Lung (tissue), 12 donors: ENCODE data around the gene KIF1A. TPM values are rescaled to one million over a fixed set of nuclear protein-coding genes. Genes with fewer than 3 reads are reported as not detected.
"Not testable (repeated sequence)": the region's sequence is repeated elsewhere in the genome, so short reads cannot be mapped to it uniquely, and the experiment has no call there.

ENCODE experiments used
- ATAC-seq: fragments of 200-7000 bp; cut with Tn5 transposase; one replicate; pipeline ENCODE4 v1.9.1; 2020; ENCODE audit warnings: moderate number of reproducible peaks; ENCODE audit not compliant: insufficient read depth, low FRiP score
- DNase-seq, 3 donors: peaks; one replicate each; pipeline ENCODE4 v3.0.0-alpha.2; 2013 to 2017
- H3K27ac ChIP-seq, 2 donors: one replicate each; pipeline ENCODE4 v1.5.1; 2013; ENCODE audit warnings: mild to moderate bottlenecking in 2 of 2, moderate library complexity in 2 of 2, control low read depth in 1 of 2, inconsistent platforms in 1 of 2, low read depth in 1 of 2, low read length in 1 of 2
- H3K27me3 ChIP-seq, 3 donors: one replicate each; pipeline ENCODE4 v1.5.1; 2013; ENCODE audit warnings: low read length in 2 of 3; ENCODE audit not compliant: control insufficient read depth in 3 of 3, insufficient read depth in 3 of 3
- H3K36me3 ChIP-seq, 4 donors: one replicate each; pipeline ENCODE4 v1.5.1; 2013; ENCODE audit warnings: low read length in 4 of 4, mild to moderate bottlenecking in 1 of 4, moderate library complexity in 1 of 4; ENCODE audit not compliant: control insufficient read depth in 4 of 4, insufficient read depth in 4 of 4
- H3K4me1 ChIP-seq, 5 donors: one replicate each; pipeline ENCODE4 v1.5.1; 2013; ENCODE audit warnings: low read length in 5 of 5, mild to moderate bottlenecking in 2 of 5, moderate library complexity in 1 of 5; ENCODE audit not compliant: control insufficient read depth in 5 of 5, insufficient read depth in 5 of 5
- H3K4me3 ChIP-seq: one replicate; pipeline ENCODE4 v1.5.1; 2013; ENCODE audit warnings: mild to moderate bottlenecking, control low read depth, moderate library complexity
- H3K9ac ChIP-seq, 2 donors: one replicate each; pipeline ENCODE4 v1.5.1; 2013; ENCODE audit warnings: low read length in 2 of 2, control low read depth in 1 of 2; ENCODE audit not compliant: insufficient read depth in 1 of 2
- H3K9me3 ChIP-seq, 4 donors: one replicate each; pipeline ENCODE4 v1.5.1; 2013; ENCODE audit warnings: low read length in 3 of 4, mild to moderate bottlenecking in 1 of 4, moderate library complexity in 1 of 4; ENCODE audit not compliant: control insufficient read depth in 4 of 4, insufficient read depth in 3 of 4
- WGBS, 2 donors: extraction: QIAGEN DNeasy Blood & Tissue Kit; methylation state at CpG; one replicate each; pipeline ENCODE4 v1.1.7; 2013; 5-methylcytosine and 5-hydroxymethylcytosine counted together
- polyA plus RNA-seq, 2 donors: library from polyadenylated mRNA; stranded (reverse); fragments of 200-250 nt; gene quantifications; one replicate each; pipeline ENCODE4 v1.2.1, GENCODE V29; 2013
- total RNA-seq, 2 donors: library from RNA; depleted of rRNA in 1 of 2; stranded (reverse); fragments of >200 nt in 1 of 2; gene quantifications; one replicate each; pipeline ENCODE4 v1.2.1, GENCODE V29; 2014 to 2021
- TF ChIP-seq, protein P1 (sequence below): IDR thresholded peaks from 2 replicates; pipeline ENCODE4 v1.5.1; 2012; ENCODE audit warnings: mild to moderate bottlenecking; ENCODE audit errors: control extremely low read depth, extremely low read depth
- donor health status: control.
- donor health status: control.
- donor health status: Bipolar disorder and iron deficiency.
- donor health status: healthy.
- donor health status: DM: yes; HTN: yes; CAD: no.

The KIF1A gene
- total and polyA plus RNA-seq, 4 donors, result 0.14 to 2.3 (median 0.46) TPM

DNA sequence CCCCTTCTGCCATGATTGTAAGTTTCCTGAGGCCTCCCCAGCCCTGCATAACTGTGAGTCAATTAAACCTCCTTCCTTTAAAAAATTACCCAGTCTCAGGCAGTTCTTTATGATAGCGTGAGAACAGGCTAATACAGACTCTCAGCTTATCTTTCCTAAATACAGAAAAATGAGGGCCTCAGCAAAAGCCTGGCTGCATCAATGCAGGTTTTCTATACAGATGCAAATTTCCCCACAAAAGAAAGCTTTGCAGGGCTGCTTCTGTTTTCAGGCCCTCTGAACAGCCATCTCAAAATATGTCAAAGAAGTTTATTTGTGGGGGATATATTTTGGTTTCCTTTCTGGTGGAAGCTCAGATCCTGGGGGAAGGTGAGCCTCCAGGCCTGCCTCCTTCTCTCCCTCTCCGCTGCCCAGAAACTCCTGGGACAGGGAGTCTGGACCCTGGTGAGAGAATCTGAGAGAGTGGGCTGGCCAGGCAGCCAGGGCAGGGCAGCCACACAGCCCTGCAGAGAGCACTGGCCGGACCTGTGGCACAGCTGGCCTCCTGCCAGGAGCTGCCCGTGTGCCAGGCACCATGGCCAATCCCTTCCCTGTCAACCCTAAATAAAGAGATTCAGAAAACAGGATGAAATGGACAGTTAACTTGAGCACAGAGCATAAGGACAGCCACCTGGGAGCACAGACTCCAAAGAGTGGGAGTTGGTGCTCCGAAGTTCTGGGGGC, 27.0 kb upstream of the KIF1A start:
- no peak overlapping the region for H3K4me3 ChIP-seq
- peaks cover 0 to 2% (median 0%) of the 10 kb centered on the region in 3 donors for H3K27me3 ChIP-seq
- no peaks in the 10 kb centered on the region for H3K9me3 ChIP-seq
- WGBS, 2 donors, result 73 to 87% methylated on average over 5 of the region's 5 CpGs
- H3K27ac ChIP-seq, result no peak overlapping the region
- no peaks in the 10 kb centered on the region for H3K36me3 ChIP-seq
- H3K9ac ChIP-seq, result no peak overlapping the region
- H3K4me1 ChIP-seq, result no peaks in the 10 kb centered on the region
- TF ChIP-seq, protein P1, sequence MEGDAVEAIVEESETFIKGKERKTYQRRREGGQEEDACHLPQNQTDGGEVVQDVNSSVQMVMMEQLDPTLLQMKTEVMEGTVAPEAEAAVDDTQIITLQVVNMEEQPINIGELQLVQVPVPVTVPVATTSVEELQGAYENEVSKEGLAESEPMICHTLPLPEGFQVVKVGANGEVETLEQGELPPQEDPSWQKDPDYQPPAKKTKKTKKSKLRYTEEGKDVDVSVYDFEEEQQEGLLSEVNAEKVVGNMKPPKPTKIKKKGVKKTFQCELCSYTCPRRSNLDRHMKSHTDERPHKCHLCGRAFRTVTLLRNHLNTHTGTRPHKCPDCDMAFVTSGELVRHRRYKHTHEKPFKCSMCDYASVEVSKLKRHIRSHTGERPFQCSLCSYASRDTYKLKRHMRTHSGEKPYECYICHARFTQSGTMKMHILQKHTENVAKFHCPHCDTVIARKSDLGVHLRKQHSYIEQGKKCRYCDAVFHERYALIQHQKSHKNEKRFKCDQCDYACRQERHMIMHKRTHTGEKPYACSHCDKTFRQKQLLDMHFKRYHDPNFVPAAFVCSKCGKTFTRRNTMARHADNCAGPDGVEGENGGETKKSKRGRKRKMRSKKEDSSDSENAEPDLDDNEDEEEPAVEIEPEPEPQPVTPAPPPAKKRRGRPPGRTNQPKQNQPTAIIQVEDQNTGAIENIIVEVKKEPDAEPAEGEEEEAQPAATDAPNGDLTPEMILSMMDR, result no peak
- ATAC-seq (no peak), DNase-seq (no peak)

DNA sequence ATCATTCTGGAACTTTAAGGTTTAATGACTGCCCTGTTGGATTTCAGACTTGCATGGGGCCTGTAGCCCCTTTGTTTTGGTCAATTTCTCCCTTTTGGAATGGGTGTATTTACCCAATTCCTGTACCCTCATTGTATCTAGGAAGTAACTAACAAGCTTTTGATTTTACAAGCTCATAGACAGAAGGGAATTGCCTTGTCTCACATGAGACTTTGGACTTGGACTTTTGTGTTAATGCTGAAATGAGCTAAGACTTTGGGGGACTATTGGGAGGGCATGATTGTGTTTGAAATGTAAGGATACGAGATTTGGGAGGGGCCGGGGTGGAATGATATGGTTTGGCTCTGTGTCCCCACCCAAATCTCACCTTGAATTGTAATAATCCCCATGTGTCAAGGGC, 26.3 kb upstream of the KIF1A start:
- not testable (repeated sequence) for H3K4me3 ChIP-seq, H3K36me3 ChIP-seq, H3K4me1 ChIP-seq, H3K27me3 ChIP-seq, DNase-seq, H3K9me3 ChIP-seq, H3K9ac ChIP-seq, H3K27ac ChIP-seq, ATAC-seq
- WGBS, 2 donors, result 92 to 98% methylated on average over 2 of the region's 2 CpGs

- peak; percentile 78 to 83 (median 80) for DNase-seq
- no peak overlapping the region for H3K27ac ChIP-seq
- peaks cover 0 to 18% (median 4%) of the 10 kb centered on the region in 5 donors for H3K4me1 ChIP-seq
- TF ChIP-seq, protein P1, result peak; percentile 15
- H3K27me3 ChIP-seq, result peaks cover 0 to 2% (median 0%) of the 10 kb centered on the region in 3 donors
- no peak overlapping the region for H3K9ac ChIP-seq
- no peaks in the 10 kb centered on the region for H3K9me3 ChIP-seq
- ATAC-seq, result peak; percentile 62
- 43 to 55% methylated on average over 9 of the region's 9 CpGs for WGBS, 2 donors
- H3K36me3 ChIP-seq, result no peaks in the 10 kb centered on the region
- no peak overlapping the region for H3K4me3 ChIP-seq
These were observed 20.5 kb upstream of the KIF1A start for GRCh38 chr2:240840435-240841060.
